Measurements from ENCODE around the gene VPS16.

VPS16 gene

DNA sequence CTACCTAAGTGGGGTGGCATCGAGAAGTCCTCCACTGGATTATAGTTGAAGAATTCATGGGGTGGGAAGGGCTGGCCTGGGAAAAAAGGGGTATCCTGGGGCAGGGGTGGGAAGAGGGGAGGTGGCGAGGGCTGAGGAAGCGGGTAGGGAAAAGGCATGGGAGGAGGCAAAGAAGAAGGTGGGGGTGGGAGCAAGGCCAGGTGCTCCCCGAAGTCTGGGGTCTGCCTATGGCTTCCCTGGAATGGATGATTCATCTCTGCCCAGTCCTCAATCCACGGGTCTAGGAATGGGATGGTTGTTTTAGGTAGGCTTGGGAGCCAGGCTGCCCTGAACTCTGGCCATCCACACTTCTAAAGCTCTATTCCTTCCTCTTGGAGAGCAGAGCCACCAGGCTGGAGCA is 4.5 kb upstream of the VPS16 start:
- no peak for DNase-seq

DNA sequence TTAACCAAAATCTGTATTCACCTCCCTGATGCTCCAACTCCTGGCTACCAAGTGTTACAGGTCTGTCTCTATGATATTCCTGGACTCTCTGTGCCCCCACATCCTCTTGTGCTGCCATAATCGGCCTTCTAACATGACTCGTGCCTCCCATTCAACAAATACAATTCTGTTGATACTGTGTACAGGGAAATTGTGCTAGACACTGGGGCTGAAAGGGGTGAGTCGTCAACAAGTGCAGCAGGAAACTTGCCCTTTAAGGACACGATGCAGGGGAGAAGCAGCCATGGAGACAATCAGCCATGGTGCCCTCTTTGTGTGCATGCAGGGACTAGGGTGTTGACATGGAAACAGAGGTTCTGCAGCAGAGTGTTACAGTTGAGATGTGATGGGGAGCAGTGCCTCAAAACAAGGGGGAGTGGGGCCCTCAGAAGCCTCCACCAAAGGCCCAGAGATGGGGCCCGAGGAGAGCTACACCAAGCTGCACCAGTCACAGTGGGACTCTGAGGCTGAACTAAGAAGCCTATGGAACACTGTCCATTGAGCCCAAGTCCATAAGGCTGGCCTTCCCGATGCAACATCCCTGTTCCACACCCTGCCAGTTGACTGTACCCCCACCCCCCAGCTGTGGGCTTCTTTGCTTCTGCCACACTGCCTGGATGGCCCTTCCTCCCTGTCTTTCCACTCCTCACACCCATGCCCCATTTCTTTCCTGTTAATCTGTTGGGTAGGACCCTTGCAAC is 3.2 kb upstream of the VPS16 start:
- no peak for DNase-seq

DNA sequence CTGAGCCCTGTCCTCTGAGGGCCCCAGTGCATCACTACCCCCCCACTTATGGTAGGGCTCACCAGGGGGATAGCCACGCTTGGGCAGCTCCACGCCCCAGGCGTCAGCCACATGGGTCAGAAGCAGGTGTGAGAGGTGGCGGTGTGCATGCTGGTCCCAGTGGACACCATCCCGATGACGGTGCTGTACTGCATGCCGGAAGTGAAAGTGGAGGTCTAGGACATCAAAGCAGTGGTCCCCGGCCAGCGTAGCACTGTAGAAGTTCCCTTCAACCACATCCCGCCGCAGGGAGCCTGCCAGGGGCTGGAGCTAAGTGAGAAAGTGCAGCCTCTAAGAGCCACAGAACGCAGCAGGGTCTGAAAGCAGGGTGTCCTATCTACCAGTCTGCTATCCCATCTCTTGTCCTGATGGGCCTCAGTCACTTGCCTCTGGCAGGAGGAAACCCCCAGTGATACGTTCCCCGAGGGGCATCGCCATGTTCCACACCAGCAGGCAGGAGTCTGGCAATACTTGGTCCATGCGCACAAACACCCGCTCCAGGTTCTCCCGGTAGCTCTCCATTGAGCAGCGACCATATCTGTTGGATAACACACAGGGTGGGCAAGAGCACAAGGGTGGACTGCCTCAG is 2.3 kb upstream of the VPS16 start:
- no peak for DNase-seq

DNA sequence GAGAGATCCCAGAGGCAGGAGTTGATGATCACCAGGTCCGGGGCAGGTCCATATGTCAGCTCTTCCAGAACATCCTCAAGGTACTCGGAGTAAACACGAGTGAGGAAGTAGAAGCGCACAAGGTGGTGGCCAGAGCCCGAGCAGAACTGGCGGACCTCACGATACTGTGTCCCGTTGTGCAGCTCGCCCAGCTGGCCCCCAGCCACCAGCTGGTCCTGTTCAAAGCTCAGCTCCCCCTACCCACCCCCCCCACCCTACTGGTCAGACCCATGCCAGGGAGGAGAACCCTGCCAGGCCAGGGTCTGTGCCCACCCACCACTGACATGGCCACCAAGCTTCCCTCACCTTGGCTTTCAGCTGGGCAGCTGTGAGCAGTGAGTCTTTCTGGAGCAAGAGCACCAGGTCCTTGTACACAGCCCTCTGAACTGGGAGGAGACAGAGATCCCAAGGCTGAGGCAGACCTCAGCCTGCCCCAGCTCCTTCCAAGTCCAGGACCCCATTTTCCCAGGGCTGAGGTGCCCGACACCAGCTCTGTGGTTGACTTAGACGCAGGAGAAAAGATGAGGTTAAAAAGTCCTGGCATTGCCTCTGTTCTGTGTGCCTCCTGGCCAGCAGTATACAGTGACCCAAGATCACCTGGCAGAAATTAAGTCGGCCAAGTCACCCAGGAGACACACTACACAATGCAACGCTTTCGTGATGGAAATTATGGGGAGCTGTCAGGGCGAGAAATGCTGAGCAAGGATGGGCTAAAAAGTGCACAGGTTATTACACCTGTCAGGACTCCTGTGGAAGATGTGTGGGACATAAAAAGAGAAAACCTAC is 1.5 kb upstream of the VPS16 start:
- DNase-seq, result no peak

DNA sequence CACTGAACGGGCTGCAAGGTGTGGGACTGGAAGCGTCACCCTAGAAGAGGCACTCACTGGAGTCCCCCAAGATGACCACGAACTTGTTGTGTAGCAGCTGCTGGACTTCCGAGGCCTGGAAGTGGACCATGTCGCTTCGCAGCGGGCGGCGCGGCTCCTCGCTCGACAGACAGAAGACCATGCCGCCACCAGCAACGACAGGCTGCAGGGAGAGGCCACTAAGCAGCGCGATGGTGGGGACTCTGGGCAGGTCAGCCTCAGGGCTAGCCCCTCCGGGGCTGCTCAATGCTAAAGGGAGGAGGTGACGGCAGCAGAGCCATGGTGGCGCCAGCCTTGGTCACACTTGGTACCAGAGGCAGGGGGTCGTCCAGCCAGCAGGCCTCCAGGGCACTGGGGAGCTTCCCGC is 810 bp upstream of the VPS16 start:
- no peak for DNase-seq

DNA sequence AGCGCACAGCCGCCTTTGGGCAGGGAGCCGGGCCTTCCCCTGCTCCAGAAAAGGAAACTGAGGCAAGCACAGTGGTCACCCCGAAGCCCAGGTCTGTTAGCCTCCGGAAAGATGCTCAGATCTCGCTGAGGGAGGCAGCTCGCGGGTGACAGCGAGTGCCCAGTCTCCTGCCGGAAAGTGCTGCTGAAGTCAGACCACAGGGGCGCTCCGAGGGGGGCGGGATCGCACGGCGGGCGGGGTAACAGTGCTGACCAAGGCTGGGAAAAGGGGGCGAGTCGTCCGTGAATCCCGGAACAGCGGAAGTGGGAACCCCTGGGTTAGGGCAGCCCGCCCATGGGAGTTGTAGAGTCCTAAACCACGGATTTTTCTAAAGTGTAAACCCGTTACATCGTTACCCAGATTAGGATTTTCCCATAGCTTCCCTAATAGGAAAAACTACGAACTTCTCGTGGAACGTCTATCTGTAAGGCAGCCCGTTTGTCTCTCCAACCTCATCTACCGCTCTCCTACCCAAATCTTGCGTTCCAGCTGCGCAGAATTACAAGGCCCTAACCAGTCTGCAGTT is 504 bp downstream of the VPS16 start:
- DNase-seq, result peak; percentile 49 to 59

DNA sequence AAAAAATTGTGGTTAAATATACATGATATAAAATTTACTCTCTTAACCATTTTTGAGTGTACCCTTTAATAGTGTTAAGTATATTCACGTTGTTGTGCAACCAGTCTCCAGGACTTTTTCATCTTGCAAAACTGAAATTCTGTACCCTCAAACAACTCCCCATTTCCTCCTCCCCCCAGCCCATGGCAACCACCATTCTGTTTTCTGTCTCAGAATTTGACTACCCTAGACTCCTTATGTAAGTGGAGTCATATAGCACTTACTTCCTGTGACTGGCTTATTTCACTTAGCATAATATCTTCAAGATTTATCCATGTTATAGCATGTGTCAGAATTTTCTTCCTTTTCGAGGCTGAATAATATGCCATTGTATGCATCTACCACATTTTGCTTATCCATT is 5.1 kb downstream of the VPS16 start:
- no peak for DNase-seq

DNA sequence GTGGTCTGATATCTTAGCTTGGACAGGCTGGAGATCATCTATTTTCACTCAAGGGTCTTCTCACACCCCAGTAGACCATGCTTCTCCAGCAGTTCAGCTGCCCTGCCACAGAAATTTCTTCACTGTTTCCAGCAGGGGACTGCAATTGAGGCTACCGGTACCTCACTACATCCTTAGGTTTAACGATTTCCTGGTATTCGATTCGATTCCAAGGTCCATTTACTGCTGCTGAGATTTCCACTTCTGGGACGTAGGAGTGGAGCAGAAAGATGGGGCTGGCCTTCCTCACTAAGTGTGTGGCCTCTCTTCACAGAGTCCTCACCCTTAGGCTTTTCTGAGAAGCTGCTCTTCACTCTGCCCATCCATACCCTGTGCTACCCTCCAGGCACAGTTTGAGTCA is 6.2 kb downstream of the VPS16 start:
- no peak for DNase-seq

DNA sequence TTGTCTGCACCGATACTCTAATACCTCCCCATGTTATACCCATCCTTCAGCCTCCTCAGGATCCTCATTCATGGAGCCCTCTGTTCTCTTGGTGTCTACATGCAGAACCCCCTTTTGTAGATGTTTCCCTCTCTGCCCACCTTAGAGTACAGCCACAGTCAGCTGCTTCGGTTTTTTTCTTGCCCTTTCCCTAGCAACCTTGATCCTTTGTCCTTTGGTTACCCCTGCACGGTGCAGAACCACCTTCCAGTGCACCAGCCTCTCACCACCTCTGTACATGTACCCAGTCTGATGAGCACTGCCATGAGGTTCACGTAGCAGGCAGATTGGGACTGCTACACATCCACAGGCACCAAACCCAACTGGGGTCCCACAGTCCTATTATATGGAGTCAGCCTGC is 7.3 kb downstream of the VPS16 start:
- no peak for DNase-seq

DNA sequence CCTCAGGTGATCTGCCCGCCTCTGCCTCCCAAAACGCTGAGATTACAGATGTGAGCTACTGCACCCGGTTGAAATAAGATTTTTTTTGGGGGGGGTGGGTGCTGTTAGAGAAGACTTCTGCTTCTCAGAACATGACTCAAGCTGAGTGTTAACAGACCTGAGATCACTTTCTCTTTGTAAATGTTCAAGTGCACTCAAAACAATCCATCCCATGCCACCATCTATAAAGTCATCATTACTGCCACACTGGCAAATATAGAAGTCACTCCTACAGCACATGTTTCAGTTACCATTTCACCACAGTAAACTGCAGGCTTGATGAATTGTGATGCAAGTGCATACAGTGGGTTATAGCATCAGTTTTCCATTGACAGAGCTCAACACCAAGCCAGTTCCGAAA is 9.0 kb downstream of the VPS16 start:
- DNase-seq, result no peak

DNA sequence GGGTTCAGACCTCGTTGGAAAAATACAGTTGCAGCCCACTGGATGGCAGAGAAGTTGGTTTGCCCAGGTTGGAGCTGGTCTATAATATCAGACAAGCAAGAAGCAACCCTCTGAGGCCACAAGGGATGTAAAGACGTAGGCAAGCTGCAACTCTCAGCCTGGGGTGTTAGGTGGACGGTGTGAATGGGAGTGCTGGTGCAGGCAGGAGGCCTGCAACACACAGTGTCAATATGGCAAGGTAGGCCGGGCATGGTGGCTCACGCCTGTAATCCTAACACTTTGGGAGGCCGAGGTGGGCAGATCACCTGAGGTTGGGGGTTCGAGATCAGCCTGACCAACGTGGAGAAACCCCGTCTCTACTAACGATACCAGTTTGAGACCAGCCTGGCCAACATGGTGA is 10.5 kb downstream of the VPS16 start:
- DNase-seq, result no peak

DNA sequence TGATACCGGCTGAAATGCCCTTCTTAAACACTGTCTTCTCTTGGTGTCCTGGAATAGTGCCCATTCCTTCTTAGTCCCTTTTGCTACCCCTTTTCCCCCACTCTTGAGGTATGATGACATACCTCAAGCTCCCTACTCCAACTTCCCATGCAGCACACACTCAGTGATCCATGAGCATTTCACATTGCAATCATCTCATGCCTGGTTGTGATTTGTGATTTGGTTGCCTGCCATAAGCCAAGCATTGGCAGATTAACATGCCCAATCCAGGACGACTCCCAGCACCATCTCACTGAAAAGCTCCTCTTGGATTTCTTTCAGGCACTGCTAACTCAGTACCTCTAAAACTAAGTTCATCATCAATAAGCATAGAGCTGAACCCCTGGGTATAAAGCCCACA is 18.0 kb downstream of the VPS16 start:
- DNase-seq, result no peak

DNA sequence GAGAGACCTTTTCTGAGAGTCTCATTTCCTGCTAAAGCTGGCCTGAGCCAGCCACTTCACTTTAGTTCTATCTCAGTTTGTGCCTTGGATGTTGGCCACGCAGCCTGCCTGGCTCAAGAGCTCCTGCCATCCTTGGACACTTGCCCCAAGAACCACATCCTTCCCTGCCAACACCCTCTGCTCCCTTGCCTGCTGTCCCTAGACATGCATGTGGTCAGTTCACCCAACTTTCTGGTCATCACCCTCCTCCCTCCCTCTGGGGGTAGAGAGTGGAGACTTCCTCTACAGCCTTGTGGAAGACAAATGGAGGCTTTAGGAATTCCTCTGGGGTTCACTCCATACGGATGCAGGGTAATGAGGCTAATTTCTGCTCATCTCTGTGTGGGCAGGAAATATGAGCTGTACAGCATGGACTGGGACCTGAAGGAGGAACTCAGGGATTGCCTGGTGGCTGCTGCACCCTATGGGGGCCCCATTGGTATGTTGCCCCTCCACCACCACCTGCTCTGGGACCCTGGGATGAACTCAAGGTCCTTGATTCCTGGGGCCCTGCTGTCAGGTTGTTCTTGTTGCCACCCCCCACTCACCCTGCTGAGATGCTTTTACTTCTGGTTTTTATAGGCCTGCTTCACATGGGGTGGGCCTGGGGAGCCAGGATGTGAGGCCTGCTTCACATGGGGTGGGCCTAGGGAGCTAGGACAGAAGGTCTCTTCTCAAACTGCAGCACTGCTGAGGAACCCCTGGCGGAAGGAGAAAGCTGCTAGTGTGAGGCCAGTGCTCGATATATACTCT is 19.0 kb downstream of the VPS16 start:
- DNase-seq, result no peak

DNA sequence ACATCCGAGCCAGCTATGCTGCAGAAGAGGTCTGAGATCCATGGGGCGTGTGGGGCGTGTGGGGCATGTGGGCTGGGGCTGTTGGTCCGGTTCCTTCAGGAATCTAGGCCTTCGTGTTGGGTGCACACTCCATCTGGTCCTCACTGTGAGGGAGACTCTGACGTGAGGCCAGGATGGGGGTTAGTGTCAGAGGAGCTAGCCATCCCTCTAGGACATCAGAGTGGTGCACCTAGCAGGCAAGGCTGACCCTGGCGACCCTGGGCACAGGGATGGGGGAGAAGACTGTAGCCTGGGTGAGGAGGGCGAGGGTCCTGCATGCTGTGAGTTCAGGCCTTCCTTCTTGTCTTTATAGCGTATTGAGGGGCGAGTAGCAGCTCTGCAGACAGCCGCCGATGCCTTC is 24.1 kb downstream of the VPS16 start:
- no peak for DNase-seq

DNA sequence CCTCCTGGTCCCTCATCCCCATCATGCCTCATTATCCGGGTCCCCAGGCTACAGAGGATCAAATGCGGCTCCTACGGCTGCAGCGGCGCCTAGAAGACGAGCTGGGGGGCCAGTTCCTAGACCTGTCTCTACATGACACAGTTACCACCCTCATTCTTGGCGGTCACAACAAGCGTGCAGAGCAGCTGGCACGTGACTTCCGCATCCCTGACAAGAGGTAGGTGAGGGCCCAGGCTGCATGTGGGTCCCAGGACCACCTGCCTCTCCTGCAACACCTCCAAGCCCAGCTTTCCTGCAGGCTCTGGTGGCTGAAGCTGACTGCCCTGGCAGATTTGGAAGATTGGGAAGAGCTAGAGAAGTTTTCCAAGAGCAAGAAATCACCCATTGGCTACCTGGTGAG is 24.6 kb downstream of the VPS16 start:
- DNase-seq, result no peak

DNA sequence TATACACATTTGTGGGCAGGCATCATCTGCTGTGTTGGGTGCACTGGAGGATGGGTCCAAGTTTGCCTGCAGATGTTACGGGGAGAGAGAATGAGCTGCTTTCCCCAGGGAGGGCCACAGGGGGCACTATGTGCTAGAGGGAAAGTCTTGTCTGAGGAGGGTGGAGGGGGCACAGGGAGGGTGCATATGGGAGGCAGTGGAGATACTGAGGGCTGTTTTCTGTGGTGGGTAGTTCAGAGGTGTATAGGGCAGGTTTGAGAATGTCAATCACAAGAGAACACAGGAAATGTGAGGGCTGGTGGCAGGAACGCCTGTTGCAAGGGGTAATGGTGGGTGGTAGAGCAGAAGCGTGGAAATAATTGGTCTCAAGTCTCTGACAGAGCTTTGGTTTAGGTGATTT is 25.1 kb downstream of the VPS16 start:
- DNase-seq, result peak; percentile 46 to 59

DNA sequence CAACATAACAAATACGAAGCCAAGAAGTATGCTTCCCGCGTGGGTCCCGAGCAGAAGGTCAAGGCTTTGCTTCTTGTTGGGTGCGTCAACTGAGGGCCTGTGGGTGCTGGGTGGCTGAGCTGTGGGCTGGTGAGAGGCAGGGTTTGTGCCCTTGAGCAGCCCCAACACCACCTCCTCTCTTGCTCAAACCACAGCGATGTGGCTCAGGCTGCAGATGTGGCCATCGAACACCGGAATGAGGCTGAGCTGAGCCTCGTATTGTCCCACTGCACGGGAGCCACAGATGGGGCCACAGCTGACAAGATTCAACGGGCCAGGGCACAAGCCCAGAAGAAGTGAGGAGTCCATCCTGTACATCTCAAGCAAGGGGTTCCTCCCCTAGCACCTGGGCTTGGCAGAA is 25.7 kb downstream of the VPS16 start:
- DNase-seq, result no peak

DNA sequence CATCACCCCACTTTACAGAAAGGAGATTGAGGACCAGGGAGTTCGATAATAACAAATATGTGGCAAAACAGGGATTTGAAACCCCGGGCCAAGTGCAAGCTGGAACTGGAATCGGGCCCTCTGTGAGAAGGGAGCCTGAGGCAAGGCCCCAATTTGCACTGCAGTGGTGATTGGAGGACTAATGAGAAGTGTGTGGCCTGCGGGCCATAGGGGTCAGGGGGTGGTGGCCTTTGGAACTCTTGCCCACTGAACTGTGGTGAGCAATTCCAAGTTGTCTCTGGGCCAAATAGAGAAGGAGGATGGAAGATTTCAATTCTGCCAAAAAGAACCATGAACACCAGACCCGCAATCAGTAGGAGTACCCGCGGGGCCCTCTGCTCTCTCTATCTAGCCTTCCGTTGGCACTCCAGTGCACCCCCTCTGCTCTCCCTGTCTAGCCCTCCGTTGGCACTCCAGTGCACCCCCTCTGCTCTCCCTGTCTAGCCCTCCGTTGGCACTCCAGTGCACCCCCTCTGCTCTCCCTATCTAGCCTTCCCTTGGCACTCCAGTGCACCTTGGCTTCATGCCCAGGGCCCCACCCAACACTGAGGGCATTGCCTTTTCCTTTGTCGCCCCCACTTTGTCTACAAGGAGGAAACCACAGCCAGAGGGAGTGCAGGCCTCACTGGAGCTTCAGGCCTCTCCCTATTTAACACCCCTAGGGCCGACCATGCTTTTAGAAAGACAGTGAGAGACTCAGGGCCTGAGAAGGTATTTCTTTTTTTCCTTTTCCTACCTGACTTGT is 26.7 kb downstream of the VPS16 start:
- DNase-seq, result no peak

DNA sequence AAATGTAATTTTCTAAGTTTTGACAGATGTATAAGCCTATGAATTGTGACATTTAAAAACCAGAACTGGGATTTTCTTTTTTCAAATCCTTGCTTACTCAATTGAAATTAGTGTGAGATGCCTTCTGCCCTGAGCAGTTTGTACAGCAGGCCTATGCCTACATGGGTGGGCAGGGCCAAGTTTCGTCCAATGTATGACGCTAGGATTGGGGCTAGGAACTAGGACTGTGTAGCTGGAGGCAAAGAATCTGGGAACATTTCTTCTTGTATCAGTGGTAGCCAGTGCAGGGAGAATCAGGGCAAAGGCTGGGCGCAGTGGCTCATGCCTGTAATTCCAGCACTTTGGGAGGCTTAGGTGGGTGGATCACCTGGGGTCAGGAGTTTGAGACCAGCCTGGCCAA is 28.8 kb downstream of the VPS16 start:
- DNase-seq, result no peak

DNA sequence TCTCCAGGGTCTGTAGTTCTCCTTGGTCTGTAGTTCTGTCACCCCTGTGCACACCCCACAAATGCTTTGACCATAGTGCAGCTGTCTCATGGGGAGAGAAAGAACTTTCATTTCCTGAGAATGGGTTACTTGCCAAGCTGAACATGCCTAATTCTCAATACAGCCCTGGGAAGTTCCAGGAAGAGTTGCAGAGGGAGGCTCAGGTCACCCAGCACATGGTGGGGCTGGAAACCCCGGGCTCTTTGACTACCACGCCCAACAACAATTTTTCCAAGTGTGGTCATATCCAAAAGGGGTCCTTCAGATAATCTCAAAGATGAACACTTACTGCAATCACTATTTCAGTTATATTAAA is 30.5 kb downstream of the VPS16 start:
- DNase-seq, result no peak

DNA sequence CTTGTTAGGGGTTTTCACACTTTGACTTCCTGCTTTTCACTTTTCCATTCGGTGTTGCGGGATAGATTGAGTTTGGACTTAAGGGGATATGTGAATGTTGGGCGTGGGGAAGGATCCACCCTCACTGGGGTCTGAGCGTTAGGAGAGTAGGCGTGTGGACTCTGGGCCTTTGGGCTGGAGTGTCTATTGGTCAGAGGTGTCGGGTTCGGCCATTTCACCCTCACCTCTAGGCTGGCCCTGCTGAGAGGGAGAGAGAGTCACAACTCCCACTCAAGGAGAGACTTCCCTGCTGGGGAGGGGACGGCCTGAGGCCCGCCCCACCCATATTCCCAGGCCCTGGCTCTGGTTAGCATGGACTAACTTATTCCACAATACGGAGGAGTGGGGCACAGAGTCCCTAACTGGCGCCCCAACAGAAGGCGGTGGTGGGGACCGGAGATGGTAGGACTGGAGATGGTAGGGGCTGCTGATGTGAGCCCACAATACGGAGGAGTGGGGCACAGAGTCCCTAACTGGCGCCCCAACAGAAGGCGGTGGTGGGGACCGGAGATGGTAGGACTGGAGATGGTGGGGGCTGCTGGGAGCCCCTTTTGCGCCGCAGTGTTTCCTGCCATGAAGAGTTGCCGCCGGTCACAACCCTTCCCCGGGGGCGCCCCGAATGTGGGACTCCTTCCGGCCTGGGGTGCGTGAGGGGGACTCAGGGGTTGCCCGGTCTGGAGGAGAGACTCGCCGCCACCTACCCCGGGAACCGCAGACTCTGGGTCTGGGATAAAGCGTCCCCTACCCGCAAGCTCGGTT is 31.3 kb downstream of the VPS16 start:
- peak; percentile 39 to 54 for DNase-seq

All from stimulated activated CD4-positive, alpha-beta T cell treated with anti-CD3 and anti-CD28 coated beads, Interleukin-2, amount 100 ng/mL, for 24 hours (primary cell).